ENCODE data around the gene PTPRK. TPM values are rescaled to one million over a fixed set of nuclear protein-coding genes. Genes with fewer than 3 reads are reported as not detected.
A peak's percentile ranks its signal among the peaks of the same experiment; 100 is the strongest.

Gene PTPRK
- total RNA-seq, 2 donors from 2014 or later: 60.6 to 121 TPM

DNA sequence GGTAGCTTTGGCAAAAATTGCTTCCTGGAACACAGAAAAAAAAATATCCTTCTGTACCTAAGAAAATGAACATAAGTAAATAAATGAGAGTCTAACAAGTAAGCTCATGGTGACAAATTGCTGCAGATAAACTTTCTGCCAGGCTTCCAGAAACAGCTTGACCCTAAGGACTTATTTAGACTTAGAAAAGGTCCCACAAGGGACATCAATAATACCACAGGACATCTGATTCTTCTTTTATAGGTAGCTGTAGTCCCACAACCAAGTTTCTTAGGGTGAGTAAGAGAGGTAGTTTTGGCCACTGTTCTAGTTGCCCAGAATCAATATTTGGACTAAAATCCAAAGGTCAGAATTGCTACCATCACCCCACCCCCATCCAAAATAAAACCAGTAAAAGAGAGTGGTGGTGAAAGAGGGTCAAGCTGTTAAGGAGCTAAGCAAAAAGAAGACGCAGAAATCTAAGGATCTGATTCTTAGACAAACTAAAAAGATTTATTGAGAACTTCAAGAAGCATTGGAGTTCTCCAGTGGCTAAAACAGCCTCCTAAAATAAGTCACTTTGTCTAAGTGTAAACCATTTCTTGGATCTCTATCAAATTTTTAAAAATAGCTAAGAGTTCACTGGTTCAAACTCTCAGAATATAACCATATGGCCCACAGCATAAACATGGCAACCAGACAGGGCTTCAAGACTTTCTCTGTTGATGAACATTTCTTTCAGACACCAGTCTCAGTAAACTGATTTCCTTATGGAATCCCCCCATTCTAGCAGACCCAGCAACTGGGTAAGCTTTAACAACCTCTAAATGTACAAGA, 180.6 kb downstream of the PTPRK start:
- peak in 1 of 4 donors; percentile 18 for DNase-seq
- WGBS, 2 donors: 33 to 37% methylated on average over 1 of the region's 1 CpG

GRCh38 chr6:128337619-128338018, 182.8 kb downstream of the PTPRK start:
- Histone ChIP-seq H3K27me3 (no peaks in the 10 kb centered on the region), H3K36me3 (replicated peaks in 1 of 2; ENCODE audit: insufficient read depth in 1 of 2, low read depth in 2 of 2) (no peaks in the 10 kb centered on the region), H3K4me1 (peaks cover 45% of the 10 kb centered on the region), H3K9me3 (no peaks in the 10 kb centered on the region), H3K27ac (no peak overlapping the region), H3K4me3 (no peak overlapping the region)
- intact Hi-C loops (cut with DNase I): no loop called here
- DNase-seq: no peak
- 76 to 85% methylated on average over 1 of the region's 1 CpG for WGBS, 2 donors
- TF ChIP-seq POLR2A (IDR thresholded peaks at IDR 0.05): no peak
- no peak for TF ChIP-seq CTCF (IDR thresholded peaks at IDR 0.05)
- no peak for ATAC-seq

More for the DNA sequence above, 180.6 kb downstream of the PTPRK start:
- Histone ChIP-seq H3K4me1 (peaks cover 35% of the 10 kb centered on the region), H3K4me3 (no peak overlapping the region), H3K27ac (peak overlapping the region; percentile 51 to 80 (median 68)), H3K36me3 (replicated peaks in 1 of 2; ENCODE audit: insufficient read depth in 1 of 2, low read depth in 2 of 2) (no peaks in the 10 kb centered on the region), H3K27me3 (no peaks in the 10 kb centered on the region), H3K9me3 (no peaks in the 10 kb centered on the region)
- TF ChIP-seq CTCF (IDR thresholded peaks at IDR 0.05) (no peak), POLR2A (IDR thresholded peaks at IDR 0.05) (no peak)
- intact Hi-C loops (cut with DNase I): no loop called here
- ATAC-seq: peak; percentile 88

DNA sequence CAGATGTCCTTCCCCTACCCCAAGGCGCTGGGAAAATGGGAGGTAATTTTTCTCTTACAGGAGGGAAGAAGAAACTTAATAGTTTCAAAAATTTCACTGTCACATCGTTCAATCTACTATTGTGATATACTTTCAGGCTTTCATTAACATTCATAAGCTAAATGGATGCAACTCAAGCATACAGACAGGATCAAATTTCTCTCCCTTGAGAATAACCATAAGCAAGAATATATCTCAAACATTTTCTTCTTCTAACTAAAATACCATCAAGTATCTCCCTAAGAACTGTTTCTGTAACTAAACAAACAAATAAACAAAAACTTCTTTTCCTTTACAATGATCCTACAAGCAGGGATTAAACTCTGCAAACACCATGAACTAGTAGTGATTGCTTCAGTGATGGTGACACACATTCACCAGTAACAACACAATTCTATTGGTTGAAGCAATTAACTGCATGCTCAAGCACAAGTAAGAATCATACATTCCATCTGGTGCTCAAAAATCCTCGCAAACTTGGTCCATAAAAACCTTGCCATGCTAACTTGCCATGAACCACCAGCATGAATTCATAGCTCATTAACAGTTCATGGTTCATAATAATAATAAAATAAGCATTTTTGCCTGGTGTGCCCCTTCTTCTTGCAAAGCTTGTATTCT, 183.8 kb downstream of the PTPRK start:
- Histone ChIP-seq H3K4me3 (no peak overlapping the region), H3K27ac (no peak overlapping the region), H3K9me3 (no peaks in the 10 kb centered on the region), H3K27me3 (no peaks in the 10 kb centered on the region), H3K4me1 (peaks cover 46% of the 10 kb centered on the region), H3K36me3 (replicated peaks in 1 of 2; ENCODE audit: insufficient read depth in 1 of 2, low read depth in 2 of 2) (no peaks in the 10 kb centered on the region)
- intact Hi-C loops (cut with DNase I): no loop called here
- ATAC-seq (no peak), DNase-seq (no peak)
- no peak for TF ChIP-seq POLR2A (IDR thresholded peaks at IDR 0.05)
- TF ChIP-seq CTCF (IDR thresholded peaks at IDR 0.05): no peak
- WGBS, 2 donors: 62 to 63% methylated on average over 3 of the region's 3 CpGs

DNA sequence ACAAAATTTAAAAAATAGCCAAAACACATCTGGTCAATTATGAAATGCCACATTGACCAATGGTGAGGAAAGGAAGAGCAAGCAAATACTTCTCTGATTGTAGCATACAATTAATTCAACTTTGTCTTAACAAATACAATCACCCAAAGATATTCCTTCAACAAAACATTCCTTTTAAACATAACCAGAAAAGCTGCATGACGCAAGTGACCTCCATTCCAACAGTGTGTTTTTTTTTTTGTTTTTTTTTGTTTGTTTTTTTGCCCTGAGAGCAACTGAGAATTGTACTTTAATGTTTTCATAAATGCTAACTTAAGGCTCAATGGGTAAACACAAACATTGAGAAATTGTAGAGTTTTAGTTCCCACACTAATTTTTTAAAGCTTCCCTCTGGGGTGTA, 184.4 kb downstream of the PTPRK start:
- no peak for TF ChIP-seq CTCF (IDR thresholded peaks at IDR 0.05)
- TF ChIP-seq POLR2A (IDR thresholded peaks at IDR 0.05): no peak
- no peaks in the 10 kb centered on the region for H3K27me3 ChIP-seq
- 83 to 87% methylated on average over 1 of the region's 1 CpG for WGBS, 2 donors
- intact Hi-C loops (cut with DNase I): no loop called here
- no peaks in the 10 kb centered on the region for H3K9me3 ChIP-seq
- ATAC-seq (no peak), DNase-seq (no peak)
- no peak overlapping the region for H3K27ac ChIP-seq
- H3K4me3 ChIP-seq: no peak overlapping the region
- H3K36me3 ChIP-seq (replicated peaks in 1 of 2; ENCODE audit: insufficient read depth in 1 of 2, low read depth in 2 of 2): no peaks in the 10 kb centered on the region
- peaks cover 46% of the 10 kb centered on the region for H3K4me1 ChIP-seq
